Choroid plexus epithelial cell (primary cell): Measurements from ENCODE around the gene FHOD3.
A peak's percentile ranks its signal among the peaks of the same experiment; 100 is the strongest.

Source experiments
- DNase-seq: peaks from one replicate; pipeline ENCODE4 v3.0.0-alpha.2; 2010; ENCODE audit warnings: low read depth
- H3K4me3 ChIP-seq: 2 replicates; pipeline ENCODE4 v1.5.1; 2011; ENCODE audit warnings: low read depth, mild to moderate bottlenecking, control low read depth, low read length, moderate library complexity
- TF ChIP-seq, protein P1 (sequence below): conservative IDR thresholded peaks from 2 replicates; pipeline ENCODE4 v1.5.1; 2011; ENCODE audit warnings: low read depth, mild to moderate bottlenecking, control low read depth, inconsistent platforms, low read length, moderate library complexity

Gene FHOD3

DNA sequence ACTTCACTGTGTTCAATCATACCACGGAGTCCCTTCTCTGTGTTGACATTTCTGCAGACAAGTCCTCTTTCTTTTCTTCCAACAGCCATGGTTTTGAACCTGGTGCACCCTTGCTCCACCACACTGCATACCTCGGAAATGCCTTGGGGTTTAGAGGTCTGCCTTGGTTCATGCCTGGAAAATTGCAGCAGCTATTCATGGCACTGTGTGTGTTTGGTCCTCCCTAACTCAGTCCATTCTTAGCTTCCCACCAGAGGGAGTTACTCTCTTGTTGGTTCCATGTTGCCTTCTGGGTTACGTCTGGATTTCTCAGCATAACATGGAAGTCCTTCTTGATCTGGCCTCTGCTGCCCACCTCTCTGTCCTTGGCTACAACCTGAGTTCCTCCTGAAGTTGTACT lies 206.0 kb downstream of the FHOD3 start:
- H3K4me3 ChIP-seq = no peak overlapping the region
- TF ChIP-seq, protein P1, sequence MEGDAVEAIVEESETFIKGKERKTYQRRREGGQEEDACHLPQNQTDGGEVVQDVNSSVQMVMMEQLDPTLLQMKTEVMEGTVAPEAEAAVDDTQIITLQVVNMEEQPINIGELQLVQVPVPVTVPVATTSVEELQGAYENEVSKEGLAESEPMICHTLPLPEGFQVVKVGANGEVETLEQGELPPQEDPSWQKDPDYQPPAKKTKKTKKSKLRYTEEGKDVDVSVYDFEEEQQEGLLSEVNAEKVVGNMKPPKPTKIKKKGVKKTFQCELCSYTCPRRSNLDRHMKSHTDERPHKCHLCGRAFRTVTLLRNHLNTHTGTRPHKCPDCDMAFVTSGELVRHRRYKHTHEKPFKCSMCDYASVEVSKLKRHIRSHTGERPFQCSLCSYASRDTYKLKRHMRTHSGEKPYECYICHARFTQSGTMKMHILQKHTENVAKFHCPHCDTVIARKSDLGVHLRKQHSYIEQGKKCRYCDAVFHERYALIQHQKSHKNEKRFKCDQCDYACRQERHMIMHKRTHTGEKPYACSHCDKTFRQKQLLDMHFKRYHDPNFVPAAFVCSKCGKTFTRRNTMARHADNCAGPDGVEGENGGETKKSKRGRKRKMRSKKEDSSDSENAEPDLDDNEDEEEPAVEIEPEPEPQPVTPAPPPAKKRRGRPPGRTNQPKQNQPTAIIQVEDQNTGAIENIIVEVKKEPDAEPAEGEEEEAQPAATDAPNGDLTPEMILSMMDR = no peak
- no peak for DNase-seq

DNA sequence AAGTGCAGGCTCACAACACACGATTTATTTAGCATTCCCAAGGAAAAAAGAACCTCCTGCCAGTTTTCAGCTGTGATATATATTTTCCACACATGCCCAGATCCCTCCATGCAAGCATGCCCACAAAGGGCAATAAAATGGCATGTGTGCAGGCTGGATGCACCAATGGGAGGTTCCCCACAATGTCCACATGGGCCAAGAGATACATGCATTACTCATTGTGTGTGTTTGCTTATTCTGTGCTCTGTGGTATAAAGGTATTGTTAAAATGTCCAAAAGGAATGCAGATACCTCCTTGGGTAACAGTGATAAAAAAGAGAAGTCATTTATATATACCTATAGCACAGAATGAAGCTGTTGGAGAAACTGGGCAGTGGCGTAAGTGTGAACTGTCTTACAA lies 207.4 kb downstream of the FHOD3 start:
- no peak overlapping the region for H3K4me3 ChIP-seq
- TF ChIP-seq, protein P1 = no peak
- DNase-seq = no peak

DNA sequence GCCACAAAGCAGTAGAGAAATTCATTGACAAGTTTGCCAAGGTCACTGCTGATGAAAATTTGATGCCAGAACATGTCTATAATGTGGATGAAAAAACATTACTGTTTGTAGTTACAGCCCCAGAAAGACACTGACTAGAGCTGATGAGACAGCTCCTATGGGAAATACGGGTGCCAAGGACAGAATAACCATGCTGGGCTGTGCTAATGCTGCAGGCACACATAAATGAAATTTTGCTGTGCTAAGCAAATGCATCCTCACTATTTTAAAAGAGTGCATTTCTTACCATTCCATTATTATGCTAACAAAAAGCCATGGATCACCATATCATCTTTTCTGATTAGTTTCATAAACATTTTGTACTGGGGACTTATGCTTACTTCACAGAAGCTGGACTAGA lies 208.2 kb downstream of the FHOD3 start:
- TF ChIP-seq, protein P1 = no peak
- DNase-seq = no peak
- H3K4me3 ChIP-seq = no peak overlapping the region

DNA sequence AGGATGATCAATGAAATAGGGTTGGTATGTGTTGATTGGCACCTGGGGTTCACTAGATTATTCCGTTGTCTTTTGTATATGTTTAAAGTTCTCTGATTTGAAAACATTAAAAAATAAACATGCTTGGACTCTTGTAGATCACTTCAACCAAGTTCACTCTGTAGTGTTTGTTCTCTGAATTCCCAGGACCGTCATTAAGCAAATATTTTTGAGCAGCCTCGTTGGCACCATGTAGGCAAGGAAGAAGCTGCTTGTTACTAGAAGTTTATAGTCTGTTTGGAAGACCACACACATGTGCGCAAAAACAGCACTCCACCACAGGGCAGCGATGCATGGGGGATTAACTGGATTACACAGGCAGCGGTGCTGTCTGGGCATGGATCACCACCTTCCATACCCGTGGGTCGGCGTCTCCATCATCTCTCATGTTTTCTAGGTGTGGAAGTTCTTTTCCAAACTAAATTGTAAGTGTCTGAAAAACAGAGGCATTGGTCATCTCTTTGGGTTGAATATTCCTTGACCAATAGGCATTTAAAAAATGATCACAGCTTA lies 212.2 kb downstream of the FHOD3 start:
- no peak for DNase-seq
- no peak overlapping the region for H3K4me3 ChIP-seq
- TF ChIP-seq, protein P1 = no peak

DNA sequence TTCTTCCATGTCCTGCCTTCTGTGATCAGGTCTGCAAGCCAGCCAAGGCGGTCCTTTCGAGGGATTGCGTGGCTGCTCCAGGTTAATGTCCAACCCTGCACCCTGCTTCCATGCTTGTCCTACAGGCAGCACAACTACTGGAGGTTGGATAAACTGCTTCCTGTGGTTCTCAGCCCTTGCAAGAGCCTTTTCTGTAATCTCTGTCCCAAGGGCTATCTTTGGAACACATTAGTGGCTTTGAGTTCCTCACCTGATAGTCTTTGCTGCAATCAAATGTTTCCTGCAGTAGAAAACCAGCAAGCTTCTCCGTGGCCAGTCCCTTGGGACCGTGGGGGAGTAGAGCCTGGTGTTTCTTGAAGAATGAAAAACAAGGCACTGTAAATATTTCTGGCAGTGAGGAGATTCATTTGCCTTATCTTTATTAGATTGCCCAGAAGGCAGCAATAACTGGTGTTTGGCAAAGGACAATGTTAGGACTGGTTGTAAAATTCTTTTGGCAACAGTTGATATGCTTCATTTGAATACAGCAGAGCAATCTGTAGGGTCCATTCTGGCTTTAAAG lies 214.4 kb downstream of the FHOD3 start:
- TF ChIP-seq, protein P1 = no peak
- no peak for DNase-seq
- H3K4me3 ChIP-seq = no peak overlapping the region

DNA sequence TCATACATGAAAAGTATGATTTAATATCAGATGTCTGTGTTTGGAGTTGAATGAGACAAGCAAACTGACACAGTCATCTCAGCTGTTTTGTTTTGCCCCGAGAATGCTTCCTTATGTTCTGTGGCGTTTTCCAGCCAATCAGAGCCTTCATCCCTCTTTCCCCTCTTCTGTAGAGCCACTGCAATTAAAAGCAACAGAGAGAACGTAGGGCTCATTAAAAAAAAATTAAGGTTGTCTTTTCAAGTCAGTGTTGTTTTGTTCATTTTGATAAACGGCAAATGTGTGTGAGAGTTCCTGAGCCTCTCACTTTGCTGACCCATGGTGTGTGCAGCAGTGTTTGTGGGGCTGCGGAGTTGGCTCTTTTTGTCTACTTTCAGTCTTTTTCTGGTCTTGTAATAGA lies 216.0 kb downstream of the FHOD3 start:
- no peak for DNase-seq
- TF ChIP-seq, protein P1 = no peak

DNA sequence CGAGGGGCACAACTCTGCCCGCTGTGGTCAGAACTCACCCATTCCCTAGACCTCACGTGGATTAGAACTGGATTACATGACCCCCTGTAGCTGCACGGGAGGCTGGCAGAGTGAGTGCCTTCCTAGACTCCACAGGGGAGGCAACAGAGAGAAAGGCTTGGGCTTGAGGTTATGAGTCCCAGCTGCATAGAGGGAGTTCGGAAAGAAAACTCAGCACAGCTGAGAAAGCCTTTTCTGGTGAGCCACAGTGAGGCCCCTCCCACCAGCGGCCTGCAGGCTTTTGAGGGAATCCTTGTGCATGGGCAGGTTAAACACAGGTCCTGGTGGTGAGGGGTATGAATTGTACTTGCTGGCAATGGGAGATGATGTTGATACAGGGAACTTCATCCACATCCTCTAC lies 217.3 kb downstream of the FHOD3 start:
- H3K4me3 ChIP-seq = no peak overlapping the region
- TF ChIP-seq, protein P1 = no peak
- peak; percentile 24 for DNase-seq

More for the DNA sequence above, 216.0 kb downstream of the FHOD3 start:
- no peak overlapping the region for H3K4me3 ChIP-seq
